Common myeloid progenitor, CD34-positive (primary cell): ENCODE data around the gene MRPL46.

Source experiments
- CTCF ChIA-PET: fragments of 350-600 bp; sonication (Branson Sonifier 250); formaldehyde crosslinking; loops from one replicate; lab custom pipeline; 2021; ENCODE audit warnings: antibody characterized with exemption; lab: Charles Lee
- POLR2A ChIA-PET: fragments of 350-600 bp; sonication (Branson Sonifier 250); formaldehyde crosslinking; loops from one replicate; lab custom pipeline; 2021; ENCODE audit warnings: antibody characterized with exemption; lab: Charles Lee
- DNase-seq, 3 donors: peaks; one replicate each; pipeline versions ENCODE4 v3.0.0 to v3.0.0-alpha.2; 2013
- H3K27ac ChIP-seq, 2 experiments: 1 replicate in 1 of 2; 2 replicates in 1 of 2; pipeline ENCODE4 v1.7.0; 2013; ENCODE audit warnings: inconsistent platforms in 2 of 2, low read length in 2 of 2, mild to moderate bottlenecking in 2 of 2, low read depth in 1 of 2, moderate library complexity in 1 of 2; ENCODE audit not compliant: severe bottlenecking in 2 of 2, insufficient read depth in 1 of 2, poor library complexity in 1 of 2
- H3K27me3 ChIP-seq, 5 experiments: replicated peaks in 2 of 5; 1 replicate in 3 of 5; 2 replicates in 2 of 5; pipeline versions ENCODE4 v1.6.1 to v1.7.0; 2013; ENCODE audit warnings: low read length in 4 of 5, mild to moderate bottlenecking in 2 of 5, moderate library complexity in 2 of 5, inconsistent platforms in 1 of 5; ENCODE audit not compliant: insufficient read depth in 5 of 5, control insufficient read depth in 4 of 5
- H3K36me3 ChIP-seq, 4 experiments: 1 replicate in 2 of 4; 2 replicates in 2 of 4; pipeline versions ENCODE4 v1.6.1 to v1.7.0; 2013; ENCODE audit warnings: low read length in 3 of 4, control low read depth in 1 of 4, mild to moderate bottlenecking in 1 of 4; ENCODE audit not compliant: control insufficient read depth in 4 of 4, insufficient read depth in 4 of 4
- H3K4me1 ChIP-seq, 4 experiments: 1 replicate in 3 of 4; 2 replicates in 1 of 4; pipeline versions ENCODE4 v1.6.1 to v1.7.1; 2013; ENCODE audit warnings: low read length in 3 of 4, mild to moderate bottlenecking in 3 of 4, control low read depth in 1 of 4, inconsistent platforms in 1 of 4, moderate library complexity in 1 of 4; ENCODE audit not compliant: control insufficient read depth in 4 of 4, insufficient read depth in 4 of 4; ENCODE audit errors: control extremely low read depth in 1 of 4
- H3K4me3 ChIP-seq, 7 experiments: 1 replicate in 4 of 7; 2 replicates in 3 of 7; pipeline versions ENCODE4 v1.5.1 to v1.7.0; 2013; ENCODE audit warnings: mild to moderate bottlenecking in 7 of 7, low read length in 6 of 7, moderate library complexity in 6 of 7, inconsistent platforms in 2 of 7, low read depth in 2 of 7, control low read depth in 1 of 7; ENCODE audit not compliant: insufficient read depth in 4 of 7, control insufficient read depth in 1 of 7; ENCODE audit errors: extremely low read depth in 1 of 7
- H3K9me3 ChIP-seq, 5 experiments: 1 replicate in 4 of 5; 2 replicates in 1 of 5; pipeline versions ENCODE4 v1.6.1 to v1.7.1; 2013; ENCODE audit warnings: low read length in 4 of 5, mild to moderate bottlenecking in 2 of 5, inconsistent platforms in 1 of 5, low read depth in 1 of 5, moderate library complexity in 1 of 5; ENCODE audit not compliant: control insufficient read depth in 4 of 5, insufficient read depth in 2 of 5; ENCODE audit errors: control extremely low read depth in 1 of 5
- WGBS: methylation state at CpG from one replicate; pipeline ENCODE4 v1.1.5; 2013; ENCODE audit not compliant: insufficient coverage; 5-methylcytosine and 5-hydroxymethylcytosine counted together

Gene MRPL46

GRCh38 chr15:88490036-88490435 is 22.8 kb upstream of the MRPL46 start:
- no peak for DNase-seq
- WGBS = 100% methylated on average over 1 of the region's 3 CpGs
- ChIA-PET POLR2A (no interaction called here), CTCF (interaction anchor here (2.3 kb wide), 1 partner anchor 12 kb away, joined by 9 read pairs; no protein-coding TSS in a partner anchor)
- Histone ChIP-seq H3K27me3 (no peaks in the 10 kb centered on the region), H3K36me3 (no peaks in the 10 kb centered on the region), H3K9me3 (no peaks in the 10 kb centered on the region), H3K4me3 (no peak overlapping the region), H3K4me1 (peaks cover 0 to 4% (median 0%) of the 10 kb centered on the region in 4 experiments), H3K27ac (no peak overlapping the region)

GRCh38 chr15:88489321-88489720 is 22.1 kb upstream of the MRPL46 start:
- 97% methylated on average over 3 of the region's 4 CpGs for WGBS
- Histone ChIP-seq H3K27ac (no peak overlapping the region), H3K36me3 (no peaks in the 10 kb centered on the region), H3K9me3 (no peaks in the 10 kb centered on the region), H3K4me1 (peaks cover 0 to 4% (median 0%) of the 10 kb centered on the region in 4 experiments), H3K27me3 (no peaks in the 10 kb centered on the region), H3K4me3 (no peak overlapping the region)
- ChIA-PET POLR2A (no interaction called here), CTCF (interaction anchor here (1.6 to 2.3 kb wide), 2 partner anchors 12 to 34 kb away, joined by 6 to 9 read pairs; no protein-coding TSS in a partner anchor)
- DNase-seq = no peak

GRCh38 chr15:88487796-88488523 is 20.8 kb upstream of the MRPL46 start:
- H3K4me3 ChIP-seq = no peak overlapping the region
- peaks cover 0 to 4% (median 0%) of the 10 kb centered on the region in 4 experiments for H3K4me1 ChIP-seq
- H3K36me3 ChIP-seq = no peaks in the 10 kb centered on the region
- WGBS = 89% methylated on average over 9 of the region's 11 CpGs
- no peaks in the 10 kb centered on the region for H3K27me3 ChIP-seq
- peak in 1 of 3 donors; percentile 21 for DNase-seq
- ChIA-PET POLR2A (no interaction called here), CTCF (interaction anchor here (1.6 to 2.3 kb wide), 2 partner anchors 10 to 33 kb away, joined by 6 to 9 read pairs; no protein-coding TSS in a partner anchor)
- H3K27ac ChIP-seq = no peak overlapping the region
- no peaks in the 10 kb centered on the region for H3K9me3 ChIP-seq

- POLR2A ChIA-PET = no interaction called here
- H3K36me3 ChIP-seq = no peaks in the 10 kb centered on the region
- no peaks in the 10 kb centered on the region for H3K9me3 ChIP-seq
- H3K27me3 ChIP-seq = no peaks in the 10 kb centered on the region
- peaks cover 0 to 4% (median 0%) of the 10 kb centered on the region in 4 experiments for H3K4me1 ChIP-seq
- H3K27ac ChIP-seq = no peak overlapping the region
- DNase-seq = no peak
- CTCF ChIA-PET = no interaction called here
- 79% methylated on average over 2 of the region's 2 CpGs for WGBS
- no peak overlapping the region for H3K4me3 ChIP-seq
These were observed 20.1 kb upstream of the MRPL46 start for GRCh38 chr15:88487178-88487795.

- Histone ChIP-seq H3K27me3 (no peaks in the 10 kb centered on the region), H3K4me3 (no peak overlapping the region), H3K36me3 (peaks cover 0 to 3% (median under 1%) of the 10 kb centered on the region in 4 experiments), H3K9me3 (no peaks in the 10 kb centered on the region), H3K4me1 (no peaks in the 10 kb centered on the region), H3K27ac (no peak overlapping the region)
- POLR2A ChIA-PET = no interaction called here
- no peak for DNase-seq
- 89% methylated on average over 8 of the region's 10 CpGs for WGBS
- CTCF ChIA-PET = interaction anchor here (0.7 to 3.0 kb wide), 3 partner anchors 17 to 172 kb away, joined by 3 to 8 read pairs (median 3); partner anchors contain the start of genes MRPL46 and MRPS11
These were observed 17.6 kb upstream of the MRPL46 start for GRCh38 chr15:88484682-88485331.

- H3K9me3 ChIP-seq = no peaks in the 10 kb centered on the region
- CTCF ChIA-PET = interaction anchor here (0.6 to 3.0 kb wide), 2 partner anchors 11 to 14 kb away, joined by 3 to 8 read pairs; partner anchors contain the start of genes MRPL46 and MRPS11
- peaks cover 6 to 17% (median 14%) of the 10 kb centered on the region in 4 experiments for H3K36me3 ChIP-seq
- no peak for DNase-seq
- no peaks in the 10 kb centered on the region for H3K4me1 ChIP-seq
- no peak overlapping the region for H3K4me3 ChIP-seq
- POLR2A ChIA-PET = no interaction called here
- H3K27ac ChIP-seq = no peak overlapping the region
- H3K27me3 ChIP-seq = no peaks in the 10 kb centered on the region
- WGBS = 55% methylated on average over 1 of the region's 1 CpG
These were observed 15.1 kb upstream of the MRPL46 start for GRCh38 chr15:88482263-88482662.
